Nephron progenitor cell (in vitro differentiated cells): ENCODE data around the gene TMEM87B.

Experiments
- DNase-seq: peaks from one replicate; pipeline ENCODE4 v3.0.0; 2021
- H3K27ac Mint-ChIP-seq: 2 replicates; pipeline ENCODE4 v1.8.0; 2021; ENCODE audit warnings: mild to moderate bottlenecking, moderate library complexity, mixed read lengths
- H3K27me3 Mint-ChIP-seq: 2 replicates; pipeline ENCODE4 v1.8.0; 2021; ENCODE audit warnings: mild to moderate bottlenecking, low read depth, mixed read lengths; ENCODE audit not compliant: poor library complexity
- H3K36me3 Mint-ChIP-seq: 2 replicates; pipeline ENCODE4 v1.8.0; 2021; ENCODE audit warnings: low read depth, mixed read lengths
- H3K4me1 Mint-ChIP-seq: 2 replicates; pipeline ENCODE4 v1.8.0; 2021; ENCODE audit warnings: mixed read lengths
- H3K4me3 Mint-ChIP-seq: 2 replicates; pipeline ENCODE4 v1.8.0; 2021; ENCODE audit warnings: mild to moderate bottlenecking, moderate library complexity, mixed read lengths
- H3K9me3 Mint-ChIP-seq: 2 replicates; pipeline ENCODE4 v1.8.0; 2021; ENCODE audit warnings: mild to moderate bottlenecking, moderate library complexity, mixed read lengths
- CTCF ChIP-seq: fragments of 200-600 bp; sonication (generic); IDR thresholded peaks from 2 replicates; pipeline ENCODE4 v1.5.0; 2021; ENCODE audit warnings: antibody characterized with exemption

Gene TMEM87B

GRCh38 chr2:112021781-112022231, 33.3 kb upstream of the TMEM87B start:
- H3K27me3 Mint-ChIP-seq: no peaks in the 10 kb centered on the region
- no peak overlapping the region for H3K27ac Mint-ChIP-seq
- H3K9me3 Mint-ChIP-seq: no peaks in the 10 kb centered on the region
- no peak for TF ChIP-seq CTCF
- H3K4me3 Mint-ChIP-seq: no peak overlapping the region
- no peak for DNase-seq
- H3K4me1 Mint-ChIP-seq: peaks cover 16% of the 10 kb centered on the region
- H3K36me3 Mint-ChIP-seq: peaks cover 11% of the 10 kb centered on the region

- Mint-ChIP-seq H3K27me3 (no peaks in the 10 kb centered on the region), H3K4me3 (no peak overlapping the region), H3K4me1 (peaks cover 16% of the 10 kb centered on the region), H3K36me3 (peaks cover 5% of the 10 kb centered on the region), H3K27ac (no peak overlapping the region), H3K9me3 (no peaks in the 10 kb centered on the region)
- DNase-seq: no peak
- TF ChIP-seq CTCF: no peak
Measured at GRCh38 chr2:112023707-112024106, 31.4 kb upstream of the TMEM87B start.

GRCh38 chr2:112024231-112024630, 30.8 kb upstream of the TMEM87B start:
- H3K4me3 Mint-ChIP-seq: no peak overlapping the region
- no peak for TF ChIP-seq CTCF
- no peak for DNase-seq
- peaks cover 11% of the 10 kb centered on the region for H3K4me1 Mint-ChIP-seq
- no peak overlapping the region for H3K27ac Mint-ChIP-seq
- H3K27me3 Mint-ChIP-seq: no peaks in the 10 kb centered on the region
- H3K36me3 Mint-ChIP-seq: peaks cover 6% of the 10 kb centered on the region
- H3K9me3 Mint-ChIP-seq: no peaks in the 10 kb centered on the region

GRCh38 chr2:112024896-112025491, 30.1 kb upstream of the TMEM87B start:
- Mint-ChIP-seq H3K27ac (no peak overlapping the region), H3K9me3 (peaks cover 4% of the 10 kb centered on the region), H3K27me3 (no peaks in the 10 kb centered on the region), H3K4me1 (peaks cover 5% of the 10 kb centered on the region), H3K4me3 (no peak overlapping the region), H3K36me3 (peaks cover 14% of the 10 kb centered on the region)
- DNase-seq: no peak
- no peak for TF ChIP-seq CTCF

GRCh38 chr2:112026509-112026908, 28.6 kb upstream of the TMEM87B start:
- peaks cover 1% of the 10 kb centered on the region for H3K4me1 Mint-ChIP-seq
- peaks cover 9% of the 10 kb centered on the region for H3K9me3 Mint-ChIP-seq
- peaks cover 3% of the 10 kb centered on the region for H3K27me3 Mint-ChIP-seq
- TF ChIP-seq CTCF: no peak
- DNase-seq: no peak
- peaks cover 19% of the 10 kb centered on the region for H3K36me3 Mint-ChIP-seq
- no peak overlapping the region for H3K4me3 Mint-ChIP-seq
- H3K27ac Mint-ChIP-seq: no peak overlapping the region

- Mint-ChIP-seq H3K9me3 (peaks cover 9% of the 10 kb centered on the region), H3K36me3 (peaks cover 15% of the 10 kb centered on the region), H3K27ac (no peak overlapping the region), H3K27me3 (peaks cover 3% of the 10 kb centered on the region), H3K4me3 (no peak overlapping the region), H3K4me1 (peaks cover 9% of the 10 kb centered on the region)
- no peak for TF ChIP-seq CTCF
- DNase-seq: no peak
Measured at GRCh38 chr2:112027767-112028166, 27.3 kb upstream of the TMEM87B start.
